Forelimb muscle (tissue), 1 donor: ENCODE results near the gene ZNF724. TPM values are rescaled to one million over a fixed set of nuclear protein-coding genes. Genes with fewer than 3 reads are reported as not detected.

Experiments used
- DNase-seq: peaks from one replicate; pipeline ENCODE4 v3.0.0-alpha.2; 2013; ENCODE audit warnings: low read depth
- polyA plus RNA-seq: library from polyadenylated mRNA; unstranded; fragments of 120-200 nt; gene quantifications from one replicate; pipeline ENCODE4 v1.2.1, GENCODE V29; 2013; ENCODE audit not compliant: insufficient read length

The ZNF724 gene
- polyA plus RNA-seq, 1 donor = 2.1 TPM

DNA sequence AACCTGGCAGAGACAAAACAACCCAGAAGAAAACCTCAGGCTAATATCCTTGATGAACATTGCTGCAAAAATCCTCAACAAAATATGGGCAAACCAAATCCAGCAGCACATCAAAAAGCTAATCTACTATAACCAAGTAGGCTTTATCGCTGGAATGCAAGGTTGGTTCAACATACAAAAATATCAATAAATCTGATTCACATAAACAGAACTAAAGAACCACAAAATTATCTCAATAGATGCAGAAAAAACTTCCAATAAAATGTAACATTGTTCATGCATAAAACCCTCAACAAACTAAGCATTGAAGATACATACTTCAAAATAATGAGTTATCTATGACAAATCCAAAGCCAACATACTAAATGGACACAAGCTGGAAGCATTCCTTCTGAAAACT, 8.8 kb downstream of the ZNF724 start:
- DNase-seq = no peak

DNA sequence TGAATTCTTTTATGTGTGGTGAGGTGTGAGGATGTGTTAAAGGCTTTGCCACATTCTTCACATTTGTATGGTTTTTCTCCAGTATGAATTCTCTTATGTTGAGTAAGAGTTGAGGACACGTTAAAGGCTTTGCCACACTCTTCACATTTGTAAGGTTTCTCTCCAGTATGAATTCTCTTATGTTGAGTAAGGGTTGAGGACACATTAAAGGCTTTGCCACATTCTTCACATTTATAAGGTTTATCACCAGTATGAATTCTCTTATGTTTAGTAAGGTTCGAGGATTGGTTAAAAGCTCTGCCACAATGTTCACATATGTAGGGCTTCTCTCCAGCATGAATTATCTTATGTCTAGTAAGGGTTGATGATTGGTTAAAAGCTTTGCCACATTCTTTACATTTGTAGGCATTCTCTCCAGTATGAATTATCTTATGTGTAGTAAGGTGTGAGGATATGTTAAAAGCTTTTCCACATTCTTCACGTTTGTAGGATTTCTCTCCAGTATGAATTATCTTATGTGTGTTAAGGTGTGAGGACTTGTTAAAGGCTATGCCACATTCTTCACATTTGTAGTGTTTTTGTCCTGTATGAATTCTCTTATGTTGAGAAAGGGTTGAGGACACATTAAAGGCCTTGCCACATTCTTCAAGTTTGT, 27.1 kb downstream of the ZNF724 start:
- DNase-seq = no peak

DNA sequence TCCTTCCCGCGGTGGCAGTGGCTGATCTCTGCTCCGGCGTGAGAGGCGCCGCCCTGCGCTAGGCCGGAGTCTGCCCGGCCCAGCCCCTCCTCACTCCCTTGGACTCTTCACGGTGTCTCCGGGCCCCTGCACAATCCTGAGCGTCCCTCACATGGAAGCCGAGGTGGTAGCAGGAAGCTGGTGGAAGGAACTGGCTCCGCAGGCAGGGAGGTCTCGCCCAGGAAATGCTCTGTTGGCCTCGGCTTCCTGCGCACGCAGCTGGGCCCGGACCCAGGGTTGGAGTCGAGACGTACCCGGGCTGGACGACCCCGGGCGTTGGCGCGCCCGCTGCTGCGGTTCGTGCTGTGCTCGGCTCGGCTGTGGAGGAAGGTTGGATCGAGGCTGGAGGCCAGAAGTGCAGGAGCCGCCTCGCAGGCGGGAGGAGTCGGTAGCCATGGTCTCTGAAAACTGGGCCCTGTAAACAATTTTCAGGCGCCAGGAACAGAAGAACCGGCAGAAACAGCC, 46.3 kb downstream of the ZNF724 start:
- no peak for DNase-seq

DNA sequence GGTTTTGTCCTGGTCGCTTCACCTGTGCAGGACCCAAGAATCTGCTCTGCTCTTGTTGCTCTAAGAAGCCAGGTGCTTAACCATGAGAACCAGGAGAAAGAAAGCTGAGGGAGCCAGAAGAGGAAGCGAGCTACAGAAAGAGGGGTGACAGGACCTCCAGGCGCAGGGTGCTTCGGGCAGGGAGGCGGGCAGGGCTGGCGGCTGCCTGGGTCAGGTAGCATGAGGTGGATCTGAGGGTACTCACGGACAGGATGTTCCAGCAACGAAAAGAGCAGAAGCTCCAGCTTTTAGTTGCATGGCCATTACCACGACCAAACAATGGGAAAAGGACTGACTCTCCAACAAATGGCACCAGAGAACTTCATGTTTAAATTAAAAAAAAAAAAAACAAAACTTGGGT, 59.9 kb downstream of the ZNF724 start:
- DNase-seq = no peak

GRCh38 chr19:23183251-23183650, 66.9 kb downstream of the ZNF724 start:
- DNase-seq = no peak

Other genes with a start within 250 kb of the ZNF724 start
- not detected for gene ZNF728, start 247.2 kb downstream of the ZNF724 start, polyA plus RNA-seq
- 3.0 TPM for gene ZNF730, start 133.4 kb downstream of the ZNF724 start, polyA plus RNA-seq
- 34.6 TPM for gene ZNF91, start 145.1 kb upstream of the ZNF724 start, polyA plus RNA-seq